K562 (cell line): Measurements from ENCODE around the gene OTOGL. TPM values are rescaled to one million over a fixed set of nuclear protein-coding genes. Genes with fewer than 3 reads are reported as not detected.

Experiments
- ATAC-seq: fragments of 200-7000 bp; cut with Tn5 transposase; 3 replicates; pipeline ENCODE4 v1.9.1; 2020; ENCODE audit warnings: moderate library complexity
- BruUV-seq: library from RNA; stranded (reverse); fragments of 400-500 nt; replicated peaks from 2 replicates; lab custom pipeline; 2021; lab: Mats Ljungman, UMichigan
- CTCF ChIA-PET: fragments of 300-600 bp; formaldehyde crosslinking; extraction: SDS; loops from one replicate; lab custom pipeline; 2021; ENCODE audit warnings: low intra/inter-chr PET ratio; lab: Yijun Ruan, JAX
- POLR2A ChIA-PET: fragments of 300-600, 350-650 bp; sonication (Branson Sonifier 250); formaldehyde crosslinking; extraction: SDS; loops from one replicate; lab custom pipeline; 2021; ENCODE audit warnings: antibody characterized with exemption, inconsistent platforms; lab: Yijun Ruan, JAX
- DNase-seq, 4 experiments: peaks; one replicate each; pipeline versions ENCODE4 v3.0.0 to v3.0.0-alpha.2; 2011 to 2018; ENCODE audit warnings: low spot score in 3 of 4, mixed read lengths in 3 of 4; ENCODE audit errors: extremely low read depth in 1 of 4
- FAIRE-seq: peaks from 2 replicates; lab custom pipeline; 2011; peaks lifted over from hg19 to GRCh38; lab: Jason Lieb, UNC
- H2AFZ ChIP-seq: 2 replicates; pipeline ENCODE4 v1.6.0; 2011; ENCODE audit warnings: low read depth, low read length, control low read depth, inconsistent platforms
- H3K27ac ChIP-seq: fragments of 200-600 bp; 3 replicates; pipeline ENCODE4 v1.8.0; 2011; ENCODE audit warnings: low read depth, mild to moderate bottlenecking, control low read depth, inconsistent platforms, low read length, moderate library complexity, mixed read lengths; ENCODE audit errors: extremely low read depth
- H3K27me3 ChIP-seq, 2 experiments: fragments of 300-600 bp in 1 of 2; 2 replicates in 1 of 2; 3 replicates in 1 of 2; pipeline versions ENCODE4 v1.6.0 to v1.8.0; 2011; ENCODE audit warnings: inconsistent platforms in 2 of 2, low read length in 2 of 2, mild to moderate bottlenecking in 1 of 2, mixed read lengths in 1 of 2, moderate library complexity in 1 of 2; ENCODE audit not compliant: control insufficient read depth in 2 of 2, insufficient read depth in 2 of 2
- H3K36me3 ChIP-seq: fragments of 300-600 bp; 3 replicates; pipeline ENCODE4 v1.8.0; 2011; ENCODE audit warnings: mild to moderate bottlenecking, low read length, inconsistent platforms; ENCODE audit not compliant: control insufficient read depth, insufficient read depth
- H3K4me1 ChIP-seq, 2 experiments: fragments of 200-600 bp in 1 of 2; replicated peaks in 1 of 2; 2 replicates in 1 of 2; 3 replicates in 1 of 2; pipeline versions ENCODE4 v1.5.1 to v1.8.0; 2011; ENCODE audit warnings: inconsistent platforms in 2 of 2, low read length in 2 of 2, mild to moderate bottlenecking in 1 of 2, mixed read lengths in 1 of 2, moderate library complexity in 1 of 2; ENCODE audit not compliant: control insufficient read depth in 2 of 2, insufficient read depth in 2 of 2
- H3K4me2 ChIP-seq: 2 replicates; pipeline ENCODE4 v1.6.1; 2011; ENCODE audit warnings: low read length, control low read depth, inconsistent platforms, mixed read lengths; ENCODE audit not compliant: insufficient read depth
- H3K4me3 ChIP-seq: fragments of 200-600 bp; sonication (generic), shearing (Covaris generic); 2 replicates; pipeline ENCODE4 v1.5.1; 2016; ENCODE audit warnings: control low read depth, inconsistent platforms
- H3K79me2 ChIP-seq: fragments of 200-600 bp; 3 replicates; pipeline ENCODE4 v1.8.0; 2011; ENCODE audit warnings: low read length, inconsistent platforms; ENCODE audit not compliant: control insufficient read depth, insufficient read depth
- H3K9ac ChIP-seq, 2 experiments: 2 replicates each; pipeline versions ENCODE4 v1.6.0 to v1.6.1; 2011; ENCODE audit warnings: low read depth in 2 of 2, low read length in 2 of 2, control low read depth in 1 of 2, inconsistent platforms in 1 of 2, mild to moderate bottlenecking in 1 of 2, mixed read lengths in 1 of 2; ENCODE audit not compliant: insufficient read depth in 1 of 2
- H3K9me1 ChIP-seq: one replicate; pipeline ENCODE4 v1.6.0; 2011; ENCODE audit warnings: inconsistent platforms, mild to moderate bottlenecking, low read length, moderate library complexity; ENCODE audit not compliant: control insufficient read depth, insufficient read depth
- H3K9me3 ChIP-seq: replicated peaks from 2 replicates; pipeline ENCODE4 v1.5.1; 2011; ENCODE audit warnings: low read depth, low read length, inconsistent platforms; ENCODE audit not compliant: control insufficient read depth, insufficient read depth
- H4K20me1 ChIP-seq: replicated peaks from 2 replicates; pipeline ENCODE4 v1.6.1; 2011; ENCODE audit warnings: low read length, inconsistent platforms, mixed read lengths; ENCODE audit not compliant: control insufficient read depth, insufficient read depth
- HNRNPL ChIP-seq: fragments of 200-400 bp; formaldehyde crosslinking; IDR thresholded peaks from 2 replicates; pipeline ENCODE4 v1.6.1; 2017; ENCODE audit warnings: low read depth, mild to moderate bottlenecking, low read length
- HOMEZ ChIP-seq: fragments of 250-450 bp; sonication (Bioruptor Pico); IDR thresholded peaks from 2 replicates; pipeline ENCODE4 v1.4.0; 2020; ENCODE audit warnings: mild to moderate bottlenecking, moderate library complexity
- JUN ChIP-seq, 2 experiments: sonication (generic) in 1 of 2; formaldehyde crosslinking in 1 of 2; IDR thresholded peaks; 2 replicates each; pipeline versions ENCODE4 v1.6.1 to v1.8.0; 2012 to 2022; ENCODE audit warnings: borderline replicate concordance in 2 of 2, mild to moderate bottlenecking in 2 of 2, improper control_type of control experiment in 1 of 2, low read depth in 1 of 2, low read length in 1 of 2, missing genetic modification reagents in 1 of 2
- RUNX1 ChIP-seq: sonication (generic); IDR thresholded peaks from 2 replicates; pipeline ENCODE4 v1.6.1; 2016; ENCODE audit warnings: antibody characterized with exemption, low read depth
- SAFB2 ChIP-seq: fragments of 200-400 bp; formaldehyde crosslinking; IDR thresholded peaks from 2 replicates; pipeline ENCODE4 v1.6.1; 2018; ENCODE audit warnings: borderline replicate concordance, low read length, low read depth, moderate library complexity; ENCODE audit not compliant: severe bottlenecking
- SNRNP70 ChIP-seq: fragments of 200-400 bp; formaldehyde crosslinking; optimal IDR thresholded peaks from 2 replicates; pipeline ENCODE3; 2017; ENCODE audit warnings: low read depth, low read length
- TBL1XR1 ChIP-seq, 2 experiments: IDR thresholded peaks; 2 replicates each; pipeline ENCODE4 v1.6.1; 2012; ENCODE audit warnings: improper control_type of control experiment in 2 of 2, low read length in 2 of 2, mild to moderate bottlenecking in 1 of 2
- TEAD2 ChIP-seq: fragments of 450-650 bp; IDR thresholded peaks from 2 replicates; pipeline ENCODE4 v1.6.1; 2016; ENCODE audit warnings: missing genetic modification characterization, control low read depth, missing compliant biosample characterization
- TGIF2 ChIP-seq: sonication (generic); formaldehyde crosslinking; IDR thresholded peaks from 2 replicates; pipeline ENCODE4 v1.8.1; 2022; ENCODE audit warnings: mild to moderate bottlenecking, missing genetic modification reagents, moderate library complexity
- ZNF133 ChIP-seq: fragments of 250-450 bp; sonication (Bioruptor Pico); IDR thresholded peaks from 2 replicates; pipeline ENCODE4 v1.4.0; 2020; ENCODE audit warnings: mild to moderate bottlenecking
- ZNF324 ChIP-seq: fragments of 250-450 bp; sonication (Bioruptor Pico); IDR thresholded peaks from 2 replicates; pipeline ENCODE4 v1.4.0; 2020; ENCODE audit warnings: mild to moderate bottlenecking
- ZNF830 ChIP-seq: fragments of 250-450 bp; sonication (Bioruptor Pico); IDR thresholded peaks from 2 replicates; pipeline ENCODE4 v1.5.0; 2021; ENCODE audit warnings: mild to moderate bottlenecking
- whole genome bisulfite sequencing: fragments of 100-300 bp; shearing (Covaris generic); methylation state at CpG from one replicate; pipeline ENCODE4 v1.1.6; 2016; ENCODE audit warnings: low coverage, mixed read lengths; ENCODE audit not compliant: insufficient coverage; ENCODE audit errors: missing lambda C conversion rate; 5-methylcytosine and 5-hydroxymethylcytosine counted together
- in situ Hi-C: fragments of 300-500 bp; cut with MboI; formaldehyde crosslinking; loops from 4 replicates; pipeline ENCODE4 v1.15.0; 2018; ENCODE audit warnings: inconsistent platforms, mixed read lengths
- intact Hi-C: fragments of 100-400 bp; cut with micrococcal nuclease; formaldehyde crosslinking; loops from 2 replicates; pipeline ENCODE4 v1.14.2; 2022
- polyA plus RNA-seq, 8 experiments: library from polyadenylated mRNA; depleted of rRNA in 4 of 8; stranded (reverse) in 5 of 8; unstranded in 3 of 8; fragments of >200 nt; fragmentation: Nextera tagmentation in 2 of 8; fragmentation: Illumina TruSeq in 1 of 8; extraction: Ambion mirVana in 2 of 8; extraction: Trizol in 1 of 8; gene quantifications; 2 replicates each; pipeline versions ENCODE4 v1.2.1 to v1.2.3, GENCODE V29; 2011 to 2014; ENCODE audit warnings: inconsistent platforms in 1 of 8, missing spikeins in 1 of 8
- total RNA-seq, 7 experiments: library from RNA; depleted of rRNA in 6 of 7; stranded (reverse); fragments of >200 nt in 6 of 7; fragmentation: Illumina TruSeq in 2 of 7; extraction: Trizol in 2 of 7; gene quantifications; 2 replicates each; pipeline versions ENCODE4 v1.2.1 to v1.2.3, GENCODE V29; 2011 to 2021; ENCODE audit warnings: low replicate concordance in 1 of 7
- TF ChIP-seq, protein P1 (sequence below), 2 experiments: fragments of 450-650 bp; conservative IDR thresholded peaks; 2 replicates each; pipeline ENCODE4 v1.6.1; 2017; ENCODE audit warnings: mild to moderate bottlenecking in 2 of 2, moderate library complexity in 2 of 2
- TF ChIP-seq, protein P2 (sequence below): sonication (generic); formaldehyde crosslinking; IDR thresholded peaks from 2 replicates; pipeline ENCODE4 v1.8.1; 2023; ENCODE audit warnings: mild to moderate bottlenecking, missing genetic modification reagents

Gene OTOGL
- total and polyA plus RNA-seq, 9 of the 15 experiments (the other 6 are each of a cell fraction or from before 2014, with no cell fraction given), result 0.02 to 0.03 TPM; not detected in 7

DNA sequence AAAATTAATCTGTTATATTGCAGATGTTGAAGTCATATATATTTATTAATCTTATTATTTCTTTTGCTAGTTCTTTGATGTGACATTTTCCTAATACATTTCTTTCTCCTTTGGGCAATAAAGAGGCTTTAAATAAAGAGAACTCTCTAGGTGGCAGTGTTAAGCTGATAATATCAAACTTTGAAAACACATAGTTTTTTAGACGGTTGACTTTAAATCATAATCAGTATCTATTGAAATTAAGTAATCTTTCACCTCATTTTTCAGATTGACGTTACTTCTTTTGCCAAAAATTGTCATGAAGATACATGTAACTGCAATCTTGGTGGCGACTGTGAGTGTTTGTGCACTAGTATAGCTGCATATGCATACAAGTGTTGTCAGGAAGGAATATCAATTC lies 213.9 kb downstream of the OTOGL start:
- no peak for ATAC-seq
- Histone ChIP-seq H3K4me3 (no peak overlapping the region), H2AFZ (no peak overlapping the region), H4K20me1 (no peaks in the 10 kb centered on the region), H3K27me3 (no peaks in the 10 kb centered on the region), H3K4me1 (no peaks in the 10 kb centered on the region), H3K79me2 (no peaks in the 10 kb centered on the region), H3K4me2 (no peak overlapping the region), H3K9ac (no peak overlapping the region), H3K9me1 (no peaks in the 10 kb centered on the region), H3K9me3 (no peaks in the 10 kb centered on the region), H3K36me3 (no peaks in the 10 kb centered on the region), H3K27ac (no peak overlapping the region)
- DNase-seq, result no peak
- in situ Hi-C loops (no loop called here), intact Hi-C loops (no loop called here)
- POLR2A ChIA-PET, result no interaction called here
- BruUV-seq, result no TSS peak
- FAIRE-seq, result no peak
- WGBS, result 0% methylated on average over 3 of the region's 3 CpGs
- CTCF ChIA-PET, result no interaction called here
- TF ChIP-seq TGIF2 (CRISPR knock-in tag), result no peak
- TF ChIP-seq RUNX1, result no peak
- no peak for TF ChIP-seq TBL1XR1 (IDR thresholded peaks at IDR 0.05; ENCODE audit: low read length in 2 of 2)
- no peak for TF ChIP-seq TEAD2 (tag)
- TF ChIP-seq, protein P1, sequence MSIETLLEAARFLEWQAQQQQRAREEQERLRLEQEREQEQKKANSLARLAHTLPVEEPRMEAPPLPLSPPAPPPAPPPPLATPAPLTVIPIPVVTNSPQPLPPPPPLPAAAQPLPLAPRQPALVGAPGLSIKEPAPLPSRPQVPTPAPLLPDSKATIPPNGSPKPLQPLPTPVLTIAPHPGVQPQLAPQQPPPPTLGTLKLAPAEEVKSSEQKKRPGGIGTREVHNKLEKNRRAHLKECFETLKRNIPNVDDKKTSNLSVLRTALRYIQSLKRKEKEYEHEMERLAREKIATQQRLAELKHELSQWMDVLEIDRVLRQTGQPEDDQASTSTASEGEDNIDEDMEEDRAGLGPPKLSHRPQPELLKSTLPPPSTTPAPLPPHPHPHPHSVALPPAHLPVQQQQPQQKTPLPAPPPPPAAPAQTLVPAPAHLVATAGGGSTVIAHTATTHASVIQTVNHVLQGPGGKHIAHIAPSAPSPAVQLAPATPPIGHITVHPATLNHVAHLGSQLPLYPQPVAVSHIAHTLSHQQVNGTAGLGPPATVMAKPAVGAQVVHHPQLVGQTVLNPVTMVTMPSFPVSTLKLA (conservative IDR thresholded peaks at IDR 0.05), result no peak
- no peak for TF ChIP-seq HNRNPL
- no peak for TF ChIP-seq ZNF324 (CRISPR knock-in tag)
- TF ChIP-seq HOMEZ (CRISPR knock-in tag), result no peak
- no peak for TF ChIP-seq SNRNP70
- TF ChIP-seq JUN (IDR thresholded peaks at IDR 0.05; ENCODE audit: borderline replicate concordance, low read depth, low read length), result no peak
- no peak for TF ChIP-seq JUN (CRISPR knock-in tag; IDR thresholded peaks at IDR 0.05; ENCODE audit: borderline replicate concordance)
- TF ChIP-seq ZNF830, result no peak
- no peak for TF ChIP-seq SAFB2
- TF ChIP-seq, protein P2, sequence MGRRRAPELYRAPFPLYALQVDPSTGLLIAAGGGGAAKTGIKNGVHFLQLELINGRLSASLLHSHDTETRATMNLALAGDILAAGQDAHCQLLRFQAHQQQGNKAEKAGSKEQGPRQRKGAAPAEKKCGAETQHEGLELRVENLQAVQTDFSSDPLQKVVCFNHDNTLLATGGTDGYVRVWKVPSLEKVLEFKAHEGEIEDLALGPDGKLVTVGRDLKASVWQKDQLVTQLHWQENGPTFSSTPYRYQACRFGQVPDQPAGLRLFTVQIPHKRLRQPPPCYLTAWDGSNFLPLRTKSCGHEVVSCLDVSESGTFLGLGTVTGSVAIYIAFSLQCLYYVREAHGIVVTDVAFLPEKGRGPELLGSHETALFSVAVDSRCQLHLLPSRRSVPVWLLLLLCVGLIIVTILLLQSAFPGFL (CRISPR knock-in tag), result no peak
- no peak for TF ChIP-seq ZNF133 (CRISPR knock-in tag)
